Left ventricle myocardium inferior (tissue), 1 donor: ENCODE measurements around the gene IP6K3. TPM values are rescaled to one million over a fixed set of nuclear protein-coding genes. Genes with fewer than 3 reads are reported as not detected.

ENCODE experiments used
- DNase-seq: peaks from one replicate; pipeline ENCODE4 v3.0.0-alpha.2; 2020
- H3K27ac ChIP-seq: fragments of 200-600 bp; replicated peaks from 2 replicates; pipeline ENCODE4 v1.8.0; 2021
- H3K27me3 ChIP-seq: fragments of 200-600 bp; 2 replicates; pipeline ENCODE4 v1.8.0; 2021; ENCODE audit warnings: low read depth
- H3K36me3 ChIP-seq: fragments of 200-600 bp; 2 replicates; pipeline ENCODE4 v1.8.0; 2021
- H3K4me1 ChIP-seq: fragments of 200-600 bp; 2 replicates; pipeline ENCODE4 v1.8.0; 2021
- H3K4me3 ChIP-seq: fragments of 200-600 bp; 2 replicates; pipeline ENCODE4 v1.8.0; 2021; ENCODE audit warnings: mild to moderate bottlenecking, moderate library complexity
- H3K9me3 ChIP-seq: fragments of 200-600 bp; replicated peaks from 2 replicates; pipeline ENCODE4 v1.8.0; 2021
- CTCF ChIP-seq: fragments of 200-600 bp; IDR thresholded peaks from 2 replicates; pipeline ENCODE4 v1.8.0; 2021; ENCODE audit warnings: antibody characterized with exemption, mild to moderate bottlenecking, borderline replicate concordance
- intact Hi-C: fragments of 100-400 bp; cut with micrococcal nuclease; formaldehyde crosslinking; loops from one replicate; pipeline ENCODE4 v1.11.0; 2022
- total RNA-seq: library from RNA; stranded (reverse); fragmentation: NEBNext Ultra II Directional; extraction: Animal tissue kit (Norgen Biotek cat#: 25700); gene quantifications from one replicate; pipeline ENCODE4 v1.2.1, GENCODE V29; 2021
- donor health status: DM: no; HTN: yes; CAD: no; lungs with severe emphysema.

The IP6K3 gene
- total RNA-seq, 1 donor from 2014 or later = 42.0 TPM

GRCh38 chr6:33771146-33772081 is 24.7 kb upstream of the IP6K3 start:
- H3K9me3 ChIP-seq = no peaks in the 10 kb centered on the region
- intact Hi-C loops = no loop called here
- TF ChIP-seq CTCF = peak; percentile 99

GRCh38 chr6:33770833-33771145 is 24.1 kb upstream of the IP6K3 start:
- no peak for DNase-seq

More at GRCh38 chr6:33771146-33772081, 24.7 kb upstream of the IP6K3 start:
- peaks cover 42% of the 10 kb centered on the region for H3K36me3 ChIP-seq
- peak overlapping the region; percentile 34 for H3K27ac ChIP-seq
- H3K27me3 ChIP-seq = peaks cover 12% of the 10 kb centered on the region
- peaks cover 38% of the 10 kb centered on the region for H3K4me1 ChIP-seq
- DNase-seq = peak; percentile 62
- peak overlapping the region; percentile 13 for H3K4me3 ChIP-seq

GRCh38 chr6:33770124-33770832 is 23.6 kb upstream of the IP6K3 start:
- DNase-seq = no peak
- H3K4me1 ChIP-seq = peaks cover 38% of the 10 kb centered on the region
- H3K9me3 ChIP-seq = no peaks in the 10 kb centered on the region
- intact Hi-C loops = no loop called here
- TF ChIP-seq CTCF = no peak
- no peak overlapping the region for H3K4me3 ChIP-seq
- no peak overlapping the region for H3K27ac ChIP-seq
- H3K27me3 ChIP-seq = peaks cover 12% of the 10 kb centered on the region
- H3K36me3 ChIP-seq = peaks cover 31% of the 10 kb centered on the region

More at GRCh38 chr6:33770833-33771145, 24.1 kb upstream of the IP6K3 start:
- TF ChIP-seq CTCF = no peak
- Histone ChIP-seq H3K9me3 (no peaks in the 10 kb centered on the region), H3K4me3 (no peak overlapping the region), H3K36me3 (peaks cover 36% of the 10 kb centered on the region), H3K27me3 (peaks cover 12% of the 10 kb centered on the region), H3K27ac (peak overlapping the region; percentile 34), H3K4me1 (peaks cover 38% of the 10 kb centered on the region)
- intact Hi-C loops = no loop called here

- Histone ChIP-seq H3K36me3 (peaks cover 22% of the 10 kb centered on the region), H3K27ac (no peak overlapping the region), H3K27me3 (peaks cover 12% of the 10 kb centered on the region), H3K9me3 (no peaks in the 10 kb centered on the region), H3K4me1 (peaks cover 38% of the 10 kb centered on the region), H3K4me3 (no peak overlapping the region)
- TF ChIP-seq CTCF = no peak
- DNase-seq = no peak
- intact Hi-C loops = no loop called here
Observed at GRCh38 chr6:33769248-33769821, 22.6 kb upstream of the IP6K3 start.

GRCh38 chr6:33768644-33769120 is 22.0 kb upstream of the IP6K3 start:
- H3K9me3 ChIP-seq = no peaks in the 10 kb centered on the region
- intact Hi-C loops = no loop called here
- peaks cover 38% of the 10 kb centered on the region for H3K4me1 ChIP-seq
- H3K4me3 ChIP-seq = no peak overlapping the region
- TF ChIP-seq CTCF = peak; percentile 84
- peaks cover 17% of the 10 kb centered on the region for H3K36me3 ChIP-seq
- H3K27ac ChIP-seq = no peak overlapping the region
- H3K27me3 ChIP-seq = peaks cover 12% of the 10 kb centered on the region
- peak; percentile 74 for DNase-seq
